Measurements from ENCODE around the gene STK32C.
"Not testable (repeated sequence)": the region's sequence is repeated elsewhere in the genome, so short reads cannot be mapped to it uniquely, and the experiment has no call there.

The STK32C gene

GRCh38 chr10:132281915-132282666 lies 25.7 kb downstream of the STK32C start:
- DNase-seq (ENCODE audit: low spot score): no peak

GRCh38 chr10:132280646-132281074 lies 27.1 kb downstream of the STK32C start:
- no peak for DNase-seq (ENCODE audit: low spot score)

- no peak for DNase-seq (ENCODE audit: low spot score)
Observed at GRCh38 chr10:132279873-132280645, 27.7 kb downstream of the STK32C start.

DNA sequence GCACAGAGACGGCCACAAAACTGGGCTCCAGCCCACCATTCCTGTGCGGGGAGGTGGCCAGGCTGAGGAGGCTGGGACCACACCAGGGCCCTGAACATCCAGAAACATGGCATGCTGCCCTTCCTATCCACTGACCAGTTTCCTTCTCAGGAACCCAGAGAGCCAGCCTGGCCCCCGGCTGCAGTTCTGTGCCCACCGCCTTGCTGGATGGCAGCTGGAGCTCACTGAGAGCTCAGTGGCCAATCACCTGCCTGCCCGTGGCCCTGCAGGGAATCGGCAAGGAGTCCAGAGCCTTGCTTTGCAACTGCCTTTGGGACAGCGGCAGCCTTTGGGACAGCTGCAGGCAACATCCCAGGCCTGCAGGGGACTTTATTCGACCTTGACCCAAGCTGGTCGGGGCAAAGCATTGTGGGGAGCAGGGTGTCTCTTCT lies 30.4 kb downstream of the STK32C start:
- no peak for DNase-seq (ENCODE audit: low spot score)

GRCh38 chr10:132276706-132277105 lies 31.0 kb downstream of the STK32C start:
- no peak for DNase-seq (ENCODE audit: low spot score)

DNA sequence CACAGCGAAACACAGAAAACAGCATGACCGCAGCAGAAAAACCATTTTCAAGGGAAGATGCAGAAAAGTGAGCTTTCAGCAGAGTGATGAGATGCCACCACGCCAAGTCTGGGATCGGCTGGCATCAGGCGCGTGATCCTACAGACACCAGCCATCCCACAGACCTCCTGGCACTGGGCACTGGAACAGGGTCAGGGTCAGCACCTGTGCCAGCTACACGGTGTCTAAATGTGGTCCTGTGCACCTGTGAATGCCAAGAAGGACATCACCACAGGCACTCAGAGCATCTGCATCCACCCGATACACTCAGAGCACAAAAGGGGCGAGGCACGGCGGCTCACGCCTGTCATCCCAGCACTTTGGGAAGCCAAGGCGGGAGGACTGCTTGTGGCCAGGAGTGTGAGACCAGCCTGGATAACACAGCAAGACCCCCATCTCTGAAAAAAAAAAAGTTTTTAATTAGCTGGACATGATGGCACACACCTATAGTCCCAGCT lies 31.5 kb downstream of the STK32C start:
- DNase-seq (ENCODE audit: low spot score): no peak

- DNase-seq (ENCODE audit: low spot score): no peak
Observed at GRCh38 chr10:132275426-132276178, 32.1 kb downstream of the STK32C start.

- DNase-seq (ENCODE audit: low spot score): no peak
Observed at GRCh38 chr10:132274986-132275385, 32.8 kb downstream of the STK32C start.

DNA sequence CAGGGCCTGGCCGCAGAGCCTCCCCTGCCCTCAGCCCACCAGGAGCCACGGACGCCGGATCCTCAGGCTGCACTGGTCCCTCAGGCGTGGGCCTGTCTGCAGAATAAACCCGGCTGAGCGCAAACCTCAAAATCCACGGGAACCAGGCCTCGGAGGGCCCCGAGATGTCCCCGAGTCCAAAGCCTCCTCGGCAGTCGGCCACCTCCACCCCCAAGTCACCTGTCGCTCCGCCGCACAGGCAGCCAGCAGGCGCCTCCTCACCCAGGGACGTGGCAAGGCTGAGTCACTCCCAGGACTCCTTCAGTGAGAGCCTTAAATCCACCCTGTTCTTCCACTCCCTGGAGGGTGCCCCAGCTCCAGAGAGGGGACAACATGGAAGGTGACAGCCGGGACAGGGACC lies 33.2 kb downstream of the STK32C start:
- no peak for DNase-seq (ENCODE audit: low spot score)

- DNase-seq (ENCODE audit: low spot score): no peak
Observed at GRCh38 chr10:132273966-132274365, 33.8 kb downstream of the STK32C start.

GRCh38 chr10:132273304-132273944 lies 34.3 kb downstream of the STK32C start:
- no peak for DNase-seq (ENCODE audit: low spot score)

DNA sequence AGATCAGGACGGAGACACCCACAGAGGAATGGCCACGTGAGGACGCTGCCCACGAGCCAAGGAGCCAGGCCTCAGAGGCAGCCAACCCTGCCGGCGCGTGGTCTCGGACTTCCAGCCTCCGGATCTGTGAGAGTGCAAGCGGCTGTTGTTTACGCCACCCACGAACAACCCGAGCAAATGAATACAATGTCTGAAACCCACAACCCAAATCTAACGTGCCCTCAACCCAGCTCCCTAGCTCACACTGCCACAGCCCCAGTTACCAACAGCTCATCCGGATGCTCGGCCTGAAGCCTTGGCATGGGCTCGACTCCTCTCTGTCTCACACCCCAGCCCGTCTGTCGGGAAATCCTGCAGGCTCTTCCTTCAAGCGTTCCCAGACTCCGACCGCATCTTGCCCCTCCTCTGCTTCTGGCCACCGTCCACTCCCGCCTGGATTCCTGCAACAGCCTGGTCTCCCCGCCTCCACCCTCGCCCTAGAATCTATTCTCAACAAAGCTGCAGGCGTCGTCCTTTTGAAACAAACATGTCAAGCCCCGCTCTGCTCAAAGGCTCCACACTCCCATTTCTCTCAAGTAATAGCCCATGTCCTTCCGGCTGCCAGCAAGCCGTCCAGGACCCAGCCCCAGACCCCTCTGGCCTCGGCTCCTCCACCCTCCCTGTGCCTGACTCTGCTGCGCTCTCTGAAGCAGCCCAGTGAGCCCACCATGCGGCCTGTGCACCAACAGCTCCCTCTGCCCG lies 35.3 kb downstream of the STK32C start:
- no peak for DNase-seq (ENCODE audit: low spot score)

GRCh38 chr10:132271458-132272230 lies 36.1 kb downstream of the STK32C start:
- no peak for DNase-seq (ENCODE audit: low spot score)

DNA sequence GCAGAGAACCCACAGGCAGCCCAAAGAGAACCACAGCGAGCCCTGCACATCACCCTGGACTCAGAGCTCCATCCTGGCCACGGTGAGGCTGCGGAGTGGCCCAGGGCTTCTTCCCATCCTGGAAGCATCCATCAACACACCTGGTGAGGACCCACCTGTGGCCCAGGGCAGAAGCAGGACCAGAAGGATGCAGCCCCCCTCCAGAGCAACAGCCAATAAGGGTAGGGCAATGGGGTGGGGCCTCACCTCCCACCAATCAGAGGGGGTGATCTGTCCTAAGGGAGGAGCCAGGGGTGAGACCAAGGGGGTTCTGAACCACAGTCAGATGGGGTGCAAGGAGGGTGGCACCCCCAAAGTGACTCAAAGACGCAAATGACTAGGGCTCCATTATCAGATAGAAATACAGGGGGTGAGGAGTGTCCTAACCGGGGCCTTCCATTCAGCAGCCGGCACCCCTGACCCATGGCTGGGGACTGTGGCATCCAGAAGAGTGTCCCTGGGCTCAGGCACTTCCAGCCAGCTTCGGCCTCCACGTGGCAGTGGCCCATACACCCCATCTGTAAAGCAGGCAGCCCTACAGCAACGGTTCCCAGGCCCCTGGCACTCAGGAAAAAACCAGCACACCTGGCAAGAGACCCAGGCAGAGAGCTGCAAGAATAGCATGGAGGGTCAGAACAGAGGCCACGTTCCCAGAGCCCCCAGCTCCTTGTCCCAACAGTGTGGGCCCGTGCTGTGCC lies 36.9 kb downstream of the STK32C start:
- no peak for DNase-seq (ENCODE audit: low spot score)

DNA sequence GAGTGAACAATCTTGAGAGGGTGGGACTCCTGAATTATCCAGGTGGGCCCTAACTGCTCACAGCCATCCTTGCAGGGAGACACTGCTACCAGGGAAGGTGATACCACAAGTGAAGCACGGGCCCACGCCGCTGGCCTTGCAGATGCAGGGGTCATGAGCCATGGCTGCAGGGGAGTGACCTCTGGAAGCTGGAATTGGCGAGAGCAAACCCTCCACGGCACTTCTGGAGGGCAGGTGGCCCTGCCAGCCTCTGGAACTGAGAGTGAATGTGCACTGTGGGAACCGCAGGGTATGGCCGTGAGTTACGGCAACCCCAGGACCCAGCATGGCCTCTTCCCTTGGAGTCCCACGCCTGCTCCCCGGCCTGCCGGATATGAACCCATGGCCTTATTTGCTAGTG lies 37.5 kb downstream of the STK32C start:
- DNase-seq (ENCODE audit: low spot score): no peak

DNA sequence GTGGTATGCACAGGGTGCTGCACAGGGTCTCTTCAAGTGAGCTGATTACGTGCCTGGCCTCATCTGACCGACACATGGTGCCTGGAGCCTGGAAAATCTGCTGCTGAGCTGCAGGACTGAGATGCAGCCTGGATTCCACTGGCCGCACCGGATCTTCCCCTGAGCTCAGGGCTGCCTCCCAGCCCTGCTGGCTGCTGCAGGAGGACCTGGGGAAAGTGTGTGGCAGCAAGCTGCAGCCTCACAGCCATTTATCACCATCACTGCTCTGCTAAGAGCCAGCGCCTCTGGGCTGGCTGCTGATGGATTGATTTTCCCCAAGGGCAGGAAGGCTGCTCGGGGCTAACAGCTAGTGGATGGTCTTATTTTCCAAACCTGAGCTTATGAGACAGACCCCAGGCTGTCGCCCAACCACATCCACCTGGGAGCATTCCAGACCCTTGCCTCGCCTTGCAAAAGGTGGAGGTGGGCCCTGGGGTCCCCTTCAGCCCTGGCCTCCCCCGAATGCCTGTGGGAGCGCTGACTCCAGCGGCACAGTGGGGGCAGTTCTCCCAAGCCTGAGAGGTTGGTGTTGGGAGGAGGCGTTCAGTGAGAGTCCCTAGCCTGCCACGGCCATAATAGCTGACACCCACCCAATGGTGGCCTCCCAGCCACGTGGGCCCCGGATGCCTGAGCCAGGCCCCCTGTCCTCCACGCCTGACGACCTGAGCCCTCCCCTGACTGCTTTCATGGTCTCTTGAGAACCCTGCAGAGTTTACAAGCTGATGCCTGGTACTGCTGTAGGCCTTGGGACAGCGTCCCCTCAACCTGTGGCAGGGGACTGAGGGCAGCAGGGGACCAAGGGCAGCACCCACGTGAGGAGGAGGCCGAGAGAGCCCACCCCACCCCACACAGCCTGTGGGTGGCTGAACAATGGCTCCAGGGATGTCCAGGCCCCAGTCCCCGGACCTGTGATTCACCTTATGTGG lies 38.2 kb downstream of the STK32C start:
- DNase-seq (ENCODE audit: low spot score): no peak

DNA sequence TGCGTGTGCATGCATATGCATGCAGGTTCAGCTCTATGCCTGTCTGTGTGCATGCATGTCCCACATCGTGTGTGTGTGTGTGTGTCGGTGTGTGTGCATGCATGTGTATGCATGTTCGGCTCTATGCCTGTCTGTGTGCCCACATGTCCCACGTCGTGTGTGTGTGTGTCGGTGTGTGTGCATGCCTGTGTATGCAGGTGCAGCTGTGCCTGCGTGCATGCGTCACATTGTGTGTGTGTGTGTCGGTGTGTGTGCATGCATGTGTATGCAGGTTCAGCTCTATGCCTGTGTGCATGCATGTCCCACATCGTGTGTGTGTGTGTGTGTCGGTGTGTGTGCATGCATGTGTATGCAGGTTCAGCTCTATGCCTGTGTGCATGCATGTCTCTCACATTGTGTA lies 39.8 kb downstream of the STK32C start:
- not testable (repeated sequence) for DNase-seq (ENCODE audit: low spot score)

DNA sequence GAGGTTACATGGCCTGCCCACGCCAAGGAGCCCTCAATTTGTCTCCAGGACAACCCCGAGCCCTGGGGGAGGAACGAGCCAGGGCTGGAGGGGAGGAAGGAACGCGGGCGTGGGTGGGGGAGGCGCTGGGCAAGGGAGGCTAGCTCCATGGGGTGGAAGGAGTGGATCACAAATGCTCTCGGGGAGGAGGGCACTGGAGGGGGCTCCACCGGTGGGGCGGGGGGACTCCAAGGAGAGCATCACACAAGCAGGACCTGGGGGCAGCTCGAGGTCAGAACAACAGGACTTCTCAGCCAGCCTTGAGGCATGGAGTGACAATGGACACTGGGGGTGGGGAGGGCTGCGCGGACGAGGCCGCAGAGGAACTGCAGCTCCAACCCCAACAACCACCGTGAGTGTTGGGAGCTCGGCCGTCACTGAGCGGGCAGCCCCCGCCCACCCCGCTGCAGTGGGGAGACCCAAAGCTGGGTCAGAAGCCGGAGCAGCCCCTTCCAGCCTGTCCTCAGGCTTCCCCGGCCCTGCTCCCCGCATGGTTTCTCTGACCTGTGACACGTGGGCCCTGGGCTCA lies 41.1 kb downstream of the STK32C start:
- no peak for DNase-seq (ENCODE audit: low spot score)
